GM12891 (cell line): Measurements from ENCODE around the gene SMIM5.

Experiments
- POLR2A ChIP-seq: IDR thresholded peaks from 2 replicates; pipeline ENCODE4 v1.6.1; 2011; ENCODE audit warnings: low read depth, low read length, control low read depth
- POLR2AphosphoS5 ChIP-seq: IDR thresholded peaks from 2 replicates; pipeline ENCODE4 v1.6.1; 2011; ENCODE audit warnings: low read depth, low read length, control low read depth
- POU2F2 ChIP-seq: IDR thresholded peaks from 2 replicates; pipeline ENCODE4 v1.6.1; 2011; ENCODE audit warnings: low read depth, mild to moderate bottlenecking, control low read depth, low read length, moderate library complexity
- SPI1 ChIP-seq: IDR thresholded peaks from 2 replicates; pipeline ENCODE4 v1.6.1; 2011; ENCODE audit warnings: low read depth, low read length, control low read depth
- TAF1 ChIP-seq: IDR thresholded peaks from 2 replicates; pipeline ENCODE4 v1.6.1; 2011; ENCODE audit warnings: low read depth, low read length, control low read depth

DNA sequence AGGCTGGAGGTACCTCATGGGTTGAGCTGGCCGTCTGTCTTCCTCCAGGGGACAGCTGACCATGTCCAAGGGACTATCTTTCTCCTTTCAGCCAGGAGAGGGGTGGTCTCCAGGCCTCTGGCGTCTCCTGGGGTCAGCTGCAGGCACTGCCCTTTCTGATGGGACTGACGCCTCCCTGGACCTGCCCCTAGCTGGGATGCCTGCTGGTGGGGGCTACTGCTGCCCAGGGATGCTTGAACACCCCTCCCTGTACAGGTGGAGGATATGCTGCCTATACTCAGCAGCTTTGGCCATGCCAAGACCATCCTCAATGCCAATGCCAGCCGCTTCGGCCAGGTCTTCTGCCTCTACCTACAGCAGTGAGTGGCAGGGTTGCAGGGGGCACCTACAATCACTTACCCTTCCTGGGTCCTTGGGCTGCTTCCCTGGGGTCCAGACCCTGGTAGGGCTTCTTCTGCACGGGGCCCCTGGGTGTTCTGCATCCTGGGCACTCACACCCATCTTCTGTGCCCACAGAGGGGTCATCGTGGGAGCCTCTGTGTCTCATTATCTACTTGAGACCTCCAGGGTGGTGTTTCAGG, 41.4 kb upstream of the SMIM5 start:
- TF ChIP-seq POLR2AphosphoS5 (no peak), POLR2A (no peak), SPI1 (no peak), TAF1 (no peak), POU2F2 (no peak)
